SU-DHL-6 (cell line): ENCODE results near the gene TMEM108.

Source experiments
- H2AFZ ChIP-seq: fragments of 200-600 bp; sonication (generic); 2 replicates; pipeline ENCODE4 v1.6.1; 2014; ENCODE audit warnings: low read depth, mild to moderate bottlenecking, moderate library complexity, mixed read lengths, antibody characterized with exemption, low read length; ENCODE audit not compliant: severe bottlenecking
- H3F3A ChIP-seq: fragments of 200-600 bp; shearing (Covaris generic); 2 replicates; pipeline ENCODE4 v1.6.0; 2016; ENCODE audit warnings: antibody characterized with exemption, mild to moderate bottlenecking; ENCODE audit not compliant: insufficient read depth
- H3K27ac ChIP-seq: fragments of 200-600 bp; sonication (generic); 2 replicates; pipeline ENCODE4 v1.5.1; 2016; ENCODE audit warnings: low read depth, mild to moderate bottlenecking, low read length, moderate library complexity, mixed read lengths
- H3K27me3 ChIP-seq: fragments of 200-600 bp; sonication (generic), shearing (Covaris generic); 2 replicates; pipeline ENCODE4 v1.6.0; 2014; ENCODE audit warnings: mild to moderate bottlenecking, low read length
- H3K36me3 ChIP-seq: fragments of 200-600 bp; sonication (generic); 2 replicates; pipeline ENCODE4 v1.6.1; 2014; ENCODE audit warnings: mild to moderate bottlenecking, low read length, mixed read lengths
- H3K4me2 ChIP-seq: fragments of 300-600, 200-600 bp; shearing (Covaris generic), sonication (generic); 2 replicates; pipeline ENCODE4 v1.6.0; 2014; ENCODE audit warnings: low read length, low read depth, mild to moderate bottlenecking; ENCODE audit not compliant: poor library complexity, severe bottlenecking
- H3K4me3 ChIP-seq: fragments of 200-600 bp; sonication (generic); 2 replicates; pipeline ENCODE4 v1.5.1; 2014; ENCODE audit warnings: antibody characterized with exemption, low read length, mild to moderate bottlenecking, mixed read lengths; ENCODE audit not compliant: insufficient read depth, poor library complexity, severe bottlenecking
- H3K79me2 ChIP-seq: fragments of 200-600 bp; sonication (generic); 2 replicates; pipeline ENCODE4 v1.6.1; 2014; ENCODE audit warnings: mild to moderate bottlenecking, low read length, moderate library complexity; ENCODE audit not compliant: insufficient read depth
- H3K9ac ChIP-seq: fragments of 200-600 bp; sonication (generic); 2 replicates; pipeline ENCODE4 v1.7.0; 2014; ENCODE audit warnings: mild to moderate bottlenecking, low read length
- H3K9me2 ChIP-seq: fragments of 200-600 bp; sonication (generic); replicated peaks from 2 replicates; pipeline ENCODE4 v1.6.1; 2014; ENCODE audit warnings: low read length; ENCODE audit not compliant: insufficient read depth
- H3K9me3 ChIP-seq: fragments of 200-600 bp; sonication (generic); 2 replicates; pipeline ENCODE4 v1.6.1; 2014; ENCODE audit warnings: low read length, mixed read lengths; ENCODE audit not compliant: insufficient read depth
- H4K20me1 ChIP-seq: fragments of 200-600 bp; sonication (generic); 2 replicates; pipeline ENCODE4 v1.6.1; 2014; ENCODE audit warnings: low read depth, mild to moderate bottlenecking, antibody characterized with exemption, low read length, moderate library complexity, mixed read lengths
- CTCF ChIP-seq: fragments of 200-600 bp; sonication (generic); IDR thresholded peaks from one replicate; pipeline ENCODE4 v1.5.1; 2017; ENCODE audit warnings: antibody characterized with exemption, mild to moderate bottlenecking, low read length, moderate library complexity; ENCODE audit not compliant: insufficient read depth, poor library complexity, severe bottlenecking
- EZH2phosphoT487 ChIP-seq: fragments of 200-600 bp; sonication (generic), shearing (Covaris generic); conservative IDR thresholded peaks from 2 replicates; pipeline ENCODE4 v1.6.1; 2018; ENCODE audit warnings: mild to moderate bottlenecking, antibody characterized with exemption, low read length, moderate library complexity, mixed read lengths

TMEM108 gene

GRCh38 chr3:133032301-133032700 is 5.9 kb upstream of the TMEM108 start:
- H3K9ac ChIP-seq: no peak overlapping the region
- H3K9me3 ChIP-seq: no peaks in the 10 kb centered on the region
- H3K36me3 ChIP-seq: no peaks in the 10 kb centered on the region
- TF ChIP-seq CTCF: no peak
- no peak for TF ChIP-seq EZH2phosphoT487
- no peak overlapping the region for H2AFZ ChIP-seq
- no peaks in the 10 kb centered on the region for H3K27me3 ChIP-seq
- H3K27ac ChIP-seq: no peak overlapping the region
- no peaks in the 10 kb centered on the region for H3K9me2 ChIP-seq
- no peaks in the 10 kb centered on the region for H3K79me2 ChIP-seq
- no peaks in the 10 kb centered on the region for H3F3A ChIP-seq
- no peaks in the 10 kb centered on the region for H4K20me1 ChIP-seq
- no peak overlapping the region for H3K4me3 ChIP-seq
- H3K4me2 ChIP-seq: no peak overlapping the region

- Histone ChIP-seq H2AFZ (no peak overlapping the region), H4K20me1 (no peaks in the 10 kb centered on the region), H3K4me3 (no peak overlapping the region), H3F3A (no peaks in the 10 kb centered on the region), H3K27me3 (no peaks in the 10 kb centered on the region), H3K36me3 (no peaks in the 10 kb centered on the region), H3K4me2 (no peak overlapping the region), H3K27ac (no peak overlapping the region), H3K9me3 (no peaks in the 10 kb centered on the region), H3K9ac (no peak overlapping the region), H3K79me2 (no peaks in the 10 kb centered on the region), H3K9me2 (no peaks in the 10 kb centered on the region)
- no peak for TF ChIP-seq CTCF
- TF ChIP-seq EZH2phosphoT487: no peak
These were observed 755 bp upstream of the TMEM108 start for GRCh38 chr3:133037436-133037835.

GRCh38 chr3:133038731-133039375 is 662 bp downstream of the TMEM108 start:
- Histone ChIP-seq H3K9ac (no peak overlapping the region), H3K4me2 (no peak overlapping the region), H4K20me1 (no peaks in the 10 kb centered on the region), H3K27me3 (peaks cover 3% of the 10 kb centered on the region; the same call in 1 of the 2 replicates), H3K9me2 (no peaks in the 10 kb centered on the region), H3K36me3 (no peaks in the 10 kb centered on the region), H3K9me3 (no peaks in the 10 kb centered on the region), H3K4me3 (no peak overlapping the region), H3K79me2 (no peaks in the 10 kb centered on the region), H3F3A (no peaks in the 10 kb centered on the region), H3K27ac (no peak overlapping the region), H2AFZ (no peak overlapping the region)
- TF ChIP-seq EZH2phosphoT487 (no peak), CTCF (no peak)
